Astrocyte of the spinal cord (primary cell): ENCODE results near the gene MBD3L4.

Experiments
- DNase-seq: peaks from one replicate; pipeline ENCODE4 v3.0.0; 2011; ENCODE audit warnings: low read depth, low spot score
- H3K4me3 ChIP-seq: 2 replicates; pipeline ENCODE4 v1.5.1; 2011; ENCODE audit warnings: low read depth, mild to moderate bottlenecking, low read length, moderate library complexity
- in situ Hi-C: cut with HindIII; loops from 2 replicates; pipeline ENCODE4 v1.10.0; 2017; ENCODE audit warnings: low sequenced_read_pairs
- TF ChIP-seq, protein P1 (sequence below): IDR thresholded peaks from 2 replicates; pipeline ENCODE4 v1.5.1; 2012; ENCODE audit warnings: low read depth, mild to moderate bottlenecking, low read length, inconsistent platforms

MBD3L4 gene

DNA sequence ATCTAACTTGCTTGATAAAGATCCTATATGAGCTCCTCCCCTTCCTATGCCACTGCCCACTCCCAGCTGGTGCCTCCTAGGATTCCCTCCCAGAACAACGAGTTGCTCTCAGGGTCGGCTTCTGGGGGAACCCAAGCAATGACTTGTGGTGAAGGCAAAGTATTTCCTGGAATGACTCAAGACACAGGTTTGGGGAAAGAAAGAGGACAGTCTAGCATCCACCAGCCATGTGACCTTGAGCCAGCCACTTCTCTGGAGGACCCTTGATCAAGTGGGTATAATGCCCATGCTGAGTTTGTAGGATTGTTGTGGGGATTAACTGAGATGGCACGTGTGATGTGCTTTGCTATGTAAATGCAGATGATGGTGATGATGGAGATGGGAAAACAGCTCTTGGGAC lies 51.7 kb downstream of the MBD3L4 start:
- H3K4me3 ChIP-seq: no peak overlapping the region
- DNase-seq: no peak
- TF ChIP-seq, protein P1, sequence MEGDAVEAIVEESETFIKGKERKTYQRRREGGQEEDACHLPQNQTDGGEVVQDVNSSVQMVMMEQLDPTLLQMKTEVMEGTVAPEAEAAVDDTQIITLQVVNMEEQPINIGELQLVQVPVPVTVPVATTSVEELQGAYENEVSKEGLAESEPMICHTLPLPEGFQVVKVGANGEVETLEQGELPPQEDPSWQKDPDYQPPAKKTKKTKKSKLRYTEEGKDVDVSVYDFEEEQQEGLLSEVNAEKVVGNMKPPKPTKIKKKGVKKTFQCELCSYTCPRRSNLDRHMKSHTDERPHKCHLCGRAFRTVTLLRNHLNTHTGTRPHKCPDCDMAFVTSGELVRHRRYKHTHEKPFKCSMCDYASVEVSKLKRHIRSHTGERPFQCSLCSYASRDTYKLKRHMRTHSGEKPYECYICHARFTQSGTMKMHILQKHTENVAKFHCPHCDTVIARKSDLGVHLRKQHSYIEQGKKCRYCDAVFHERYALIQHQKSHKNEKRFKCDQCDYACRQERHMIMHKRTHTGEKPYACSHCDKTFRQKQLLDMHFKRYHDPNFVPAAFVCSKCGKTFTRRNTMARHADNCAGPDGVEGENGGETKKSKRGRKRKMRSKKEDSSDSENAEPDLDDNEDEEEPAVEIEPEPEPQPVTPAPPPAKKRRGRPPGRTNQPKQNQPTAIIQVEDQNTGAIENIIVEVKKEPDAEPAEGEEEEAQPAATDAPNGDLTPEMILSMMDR: no peak
- in situ Hi-C loops: no loop called here

DNA sequence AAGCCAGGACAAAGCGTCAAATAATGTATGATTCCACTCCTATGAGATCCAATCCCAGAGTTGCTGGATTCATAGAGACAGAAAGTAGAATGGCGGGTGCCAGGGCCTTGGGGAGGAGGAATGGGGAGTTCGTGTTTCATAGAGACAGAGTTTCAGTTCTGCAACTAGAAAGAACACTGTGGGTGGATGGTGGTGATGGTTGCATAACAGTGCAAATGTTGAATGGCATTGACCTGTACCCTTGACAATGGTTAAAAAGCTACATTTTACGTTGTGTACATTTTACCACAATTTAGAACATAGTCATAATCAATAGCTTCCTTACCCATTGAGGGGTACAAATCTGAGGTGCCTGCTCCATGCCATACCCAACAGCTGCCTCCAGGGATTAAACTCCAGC lies 52.1 kb downstream of the MBD3L4 start:
- no peak for DNase-seq
- H3K4me3 ChIP-seq: no peak overlapping the region
- in situ Hi-C loops: no loop called here
- TF ChIP-seq, protein P1: no peak
